ENCODE measurements around the gene ADAM12.

Gene ADAM12

DNA sequence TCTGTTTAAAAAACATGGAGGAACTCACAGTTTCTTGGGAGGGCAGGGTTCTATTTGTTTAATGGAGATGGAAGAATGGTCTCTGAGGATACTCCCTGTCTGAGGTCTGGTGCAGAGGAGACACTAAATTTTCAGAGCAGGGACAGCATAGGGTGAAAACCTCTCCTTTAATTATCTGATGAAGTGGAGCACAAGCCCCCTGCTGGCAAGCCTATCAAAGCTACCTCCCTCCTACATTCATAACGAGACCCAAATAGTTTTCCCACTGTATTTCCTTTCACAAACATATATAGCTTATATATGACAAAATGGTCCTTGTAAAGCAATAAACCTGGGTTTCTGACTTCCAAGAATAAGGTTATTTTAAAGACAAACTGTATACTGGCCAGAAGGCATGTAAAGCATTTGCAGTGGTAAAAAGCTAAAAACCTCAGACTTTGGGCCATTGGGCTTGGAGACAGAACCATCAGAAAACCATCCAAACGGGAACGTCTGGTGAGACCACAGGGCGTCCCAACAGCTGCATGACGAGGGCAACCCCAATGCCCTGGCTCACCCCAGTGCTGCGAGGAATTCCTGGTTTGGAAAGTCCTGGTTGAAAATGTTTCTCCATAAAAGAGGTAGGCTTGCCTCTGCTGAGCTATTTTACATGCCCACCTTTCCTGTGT lies 290.6 kb downstream of the ADAM12 start:
- H3K27me3 ChIP-seq: no peaks in the 10 kb centered on the region
- no peaks in the 10 kb centered on the region for H3K36me3 ChIP-seq
- no peak overlapping the region for H3K4me3 ChIP-seq (ENCODE audit: low read depth in 1 of 2, low read length in 1 of 2)
- peaks cover 0 to 8% of the 10 kb centered on the region in 2 experiments for H3K4me1 ChIP-seq (ENCODE audit: control insufficient read depth in 1 of 2, insufficient read depth in 1 of 2, low read depth in 1 of 2, low read length in 1 of 2)
- H3K9me3 ChIP-seq: no peaks in the 10 kb centered on the region
- TF ChIP-seq, protein P1, sequence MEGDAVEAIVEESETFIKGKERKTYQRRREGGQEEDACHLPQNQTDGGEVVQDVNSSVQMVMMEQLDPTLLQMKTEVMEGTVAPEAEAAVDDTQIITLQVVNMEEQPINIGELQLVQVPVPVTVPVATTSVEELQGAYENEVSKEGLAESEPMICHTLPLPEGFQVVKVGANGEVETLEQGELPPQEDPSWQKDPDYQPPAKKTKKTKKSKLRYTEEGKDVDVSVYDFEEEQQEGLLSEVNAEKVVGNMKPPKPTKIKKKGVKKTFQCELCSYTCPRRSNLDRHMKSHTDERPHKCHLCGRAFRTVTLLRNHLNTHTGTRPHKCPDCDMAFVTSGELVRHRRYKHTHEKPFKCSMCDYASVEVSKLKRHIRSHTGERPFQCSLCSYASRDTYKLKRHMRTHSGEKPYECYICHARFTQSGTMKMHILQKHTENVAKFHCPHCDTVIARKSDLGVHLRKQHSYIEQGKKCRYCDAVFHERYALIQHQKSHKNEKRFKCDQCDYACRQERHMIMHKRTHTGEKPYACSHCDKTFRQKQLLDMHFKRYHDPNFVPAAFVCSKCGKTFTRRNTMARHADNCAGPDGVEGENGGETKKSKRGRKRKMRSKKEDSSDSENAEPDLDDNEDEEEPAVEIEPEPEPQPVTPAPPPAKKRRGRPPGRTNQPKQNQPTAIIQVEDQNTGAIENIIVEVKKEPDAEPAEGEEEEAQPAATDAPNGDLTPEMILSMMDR (IDR thresholded peaks at IDR 0.05): no peak
- no peak overlapping the region for H3K27ac ChIP-seq

DNA sequence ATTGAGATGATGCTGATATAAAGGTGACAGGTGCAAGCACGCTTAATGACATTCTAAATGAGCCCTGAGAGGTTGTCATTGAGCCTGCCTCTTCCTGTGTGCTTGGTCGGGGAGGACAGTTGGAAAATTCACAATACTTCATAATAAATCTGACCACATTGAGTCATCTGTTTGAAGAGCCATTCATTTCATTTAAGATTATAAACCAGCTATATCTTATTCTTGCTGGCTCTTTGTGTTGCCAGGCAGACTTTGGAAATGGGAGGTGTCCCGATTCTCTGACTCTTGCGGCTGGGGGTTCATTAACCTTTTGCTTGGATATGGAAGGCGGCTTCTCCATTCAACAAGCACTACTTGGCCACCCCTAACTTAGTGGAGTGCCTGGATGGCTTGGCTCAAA lies 293.7 kb downstream of the ADAM12 start:
- no peak overlapping the region for H3K27ac ChIP-seq
- H3K4me3 ChIP-seq (ENCODE audit: low read depth in 1 of 2, low read length in 1 of 2): no peak overlapping the region
- TF ChIP-seq, protein P1 (IDR thresholded peaks at IDR 0.05): no peak
- no peaks in the 10 kb centered on the region for H3K27me3 ChIP-seq
- no peaks in the 10 kb centered on the region for H3K36me3 ChIP-seq
- H3K9me3 ChIP-seq: no peaks in the 10 kb centered on the region
- no peaks in the 10 kb centered on the region for H3K4me1 ChIP-seq (ENCODE audit: control insufficient read depth in 1 of 2, insufficient read depth in 1 of 2, low read depth in 1 of 2, low read length in 1 of 2)

GRCh38 chr10:126092366-126093215 lies 295.7 kb downstream of the ADAM12 start:
- H3K27ac ChIP-seq: no peak overlapping the region
- no peaks in the 10 kb centered on the region for H3K9me3 ChIP-seq
- H3K4me3 ChIP-seq (ENCODE audit: low read depth in 1 of 2, low read length in 1 of 2): no peak overlapping the region
- H3K36me3 ChIP-seq: no peaks in the 10 kb centered on the region
- H3K4me1 ChIP-seq (ENCODE audit: control insufficient read depth in 1 of 2, insufficient read depth in 1 of 2, low read depth in 1 of 2, low read length in 1 of 2): no peaks in the 10 kb centered on the region
- no peaks in the 10 kb centered on the region for H3K27me3 ChIP-seq
- TF ChIP-seq, protein P1 (IDR thresholded peaks at IDR 0.05): no peak

DNA sequence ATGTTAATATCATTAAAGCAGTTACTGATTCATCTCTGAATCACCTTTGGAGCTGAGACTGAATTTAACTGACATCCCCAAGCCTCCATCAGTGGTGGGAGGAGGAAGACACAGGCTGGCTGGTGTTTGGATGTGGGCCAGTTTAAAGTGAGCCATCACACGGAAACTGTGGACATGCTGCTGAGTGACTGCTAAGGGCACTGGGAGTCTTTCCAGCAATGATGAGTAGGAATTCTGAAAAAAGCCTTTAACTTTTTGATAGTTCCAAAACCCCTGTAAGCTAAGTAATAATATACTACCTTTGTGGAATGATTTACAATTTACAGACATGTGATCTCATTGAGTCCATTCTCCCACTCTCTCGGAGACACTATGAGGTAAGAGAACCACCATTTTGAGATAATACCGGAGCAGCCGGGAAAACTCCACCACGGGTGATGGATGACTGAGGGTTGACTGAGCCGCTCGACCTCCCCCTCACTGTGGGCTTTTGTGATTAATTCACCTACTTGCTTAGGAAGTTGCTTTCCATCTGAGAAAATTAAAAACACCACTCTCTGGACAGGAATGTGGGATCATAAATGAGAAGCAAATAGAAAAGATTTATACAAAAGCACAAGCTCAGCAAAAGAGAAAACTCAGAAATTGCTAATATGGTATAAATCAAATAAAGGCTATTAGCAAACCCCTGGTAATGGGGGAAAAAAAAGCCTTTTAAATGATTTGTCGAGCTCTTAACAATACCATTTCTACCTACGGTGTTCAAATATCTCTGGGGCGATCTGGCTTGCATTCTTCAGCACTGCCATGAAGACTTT lies 297.2 kb downstream of the ADAM12 start:
- Histone ChIP-seq H3K27me3 (no peaks in the 10 kb centered on the region), H3K4me3 (ENCODE audit: low read depth in 1 of 2, low read length in 1 of 2) (no peak overlapping the region), H3K36me3 (no peaks in the 10 kb centered on the region), H3K4me1 (ENCODE audit: control insufficient read depth in 1 of 2, insufficient read depth in 1 of 2, low read depth in 1 of 2, low read length in 1 of 2) (no peaks in the 10 kb centered on the region), H3K9me3 (no peaks in the 10 kb centered on the region), H3K27ac (no peak overlapping the region)
- TF ChIP-seq, protein P1 (IDR thresholded peaks at IDR 0.05): no peak

- no peak overlapping the region for H3K27ac ChIP-seq
- H3K4me1 ChIP-seq (ENCODE audit: control insufficient read depth in 1 of 2, insufficient read depth in 1 of 2, low read depth in 1 of 2, low read length in 1 of 2): no peaks in the 10 kb centered on the region
- no peaks in the 10 kb centered on the region for H3K9me3 ChIP-seq
- H3K4me3 ChIP-seq (ENCODE audit: low read depth in 1 of 2, low read length in 1 of 2): no peak overlapping the region
- no peaks in the 10 kb centered on the region for H3K36me3 ChIP-seq
- H3K27me3 ChIP-seq: no peaks in the 10 kb centered on the region
- TF ChIP-seq, protein P1 (IDR thresholded peaks at IDR 0.05): no peak
These were observed 297.8 kb downstream of the ADAM12 start for GRCh38 chr10:126090443-126090842.

All from neutrophil (primary cell).